Dendritic cell treated with granulocyte-macrophage colony-stimulating factor and Interleukin-4, amounts not matched to agents 40 ng/mL and 50 ng/mL, for 4 days (primary cell): ENCODE measurements around the gene SYNJ2.
A peak's percentile ranks its signal among the peaks of the same experiment; 100 is the strongest.
"Not testable (repeated sequence)": the region's sequence is repeated elsewhere in the genome, so short reads cannot be mapped to it uniquely, and the experiment has no call there.

Experiments
- H3K27ac Mint-ChIP-seq: one replicate; pipeline ENCODE4 v1.8.0; 2022; ENCODE audit warnings: mild to moderate bottlenecking, mixed read lengths
- H3K27me3 Mint-ChIP-seq: one replicate; pipeline ENCODE4 v1.8.0; 2022; ENCODE audit warnings: mild to moderate bottlenecking, mixed read lengths
- H3K36me3 Mint-ChIP-seq: one replicate; pipeline ENCODE4 v1.8.0; 2022; ENCODE audit warnings: low read depth, mixed read lengths
- H3K4me1 Mint-ChIP-seq: one replicate; pipeline ENCODE4 v1.8.0; 2022; ENCODE audit warnings: low read depth, mixed read lengths
- H3K4me3 Mint-ChIP-seq: one replicate; pipeline ENCODE4 v1.8.0; 2022; ENCODE audit warnings: mild to moderate bottlenecking, moderate library complexity, mixed read lengths
- H3K9me3 Mint-ChIP-seq: one replicate; pipeline ENCODE4 v1.8.0; 2022; ENCODE audit warnings: mixed read lengths
- intact Hi-C: fragments of 100-400 bp; cut with micrococcal nuclease; formaldehyde crosslinking; loops from one replicate; pipeline ENCODE4 v1.15.0; 2022

Gene SYNJ2

DNA sequence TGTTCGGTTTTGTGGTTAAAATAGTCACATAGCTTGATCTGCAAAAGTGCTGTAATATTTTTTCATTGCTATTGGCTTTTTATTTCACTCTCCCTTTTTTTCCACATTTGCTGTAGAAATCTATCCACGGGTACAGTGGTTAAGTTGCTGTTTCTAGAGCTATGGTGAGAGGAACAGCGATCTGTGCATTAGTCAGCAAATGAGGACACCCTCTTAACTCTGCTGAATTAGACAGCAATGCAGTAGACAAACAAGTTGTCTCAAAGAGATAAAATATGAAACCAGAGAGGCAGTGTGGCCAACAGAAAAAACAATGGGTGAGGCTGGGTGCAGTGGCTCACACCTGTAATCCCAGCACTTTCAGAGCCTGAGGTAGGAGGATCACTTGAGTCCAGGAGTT is 17.6 kb upstream of the SYNJ2 start:
- peak overlapping the region; percentile 53 for H3K27ac Mint-ChIP-seq
- intact Hi-C loops: no loop called here
- peaks cover 14% of the 10 kb centered on the region for H3K9me3 Mint-ChIP-seq
- peaks cover 23% of the 10 kb centered on the region for H3K4me1 Mint-ChIP-seq
- peak overlapping the region; percentile 34 for H3K4me3 Mint-ChIP-seq
- H3K27me3 Mint-ChIP-seq: peaks cover 30% of the 10 kb centered on the region
- H3K36me3 Mint-ChIP-seq: peaks cover 5% of the 10 kb centered on the region

DNA sequence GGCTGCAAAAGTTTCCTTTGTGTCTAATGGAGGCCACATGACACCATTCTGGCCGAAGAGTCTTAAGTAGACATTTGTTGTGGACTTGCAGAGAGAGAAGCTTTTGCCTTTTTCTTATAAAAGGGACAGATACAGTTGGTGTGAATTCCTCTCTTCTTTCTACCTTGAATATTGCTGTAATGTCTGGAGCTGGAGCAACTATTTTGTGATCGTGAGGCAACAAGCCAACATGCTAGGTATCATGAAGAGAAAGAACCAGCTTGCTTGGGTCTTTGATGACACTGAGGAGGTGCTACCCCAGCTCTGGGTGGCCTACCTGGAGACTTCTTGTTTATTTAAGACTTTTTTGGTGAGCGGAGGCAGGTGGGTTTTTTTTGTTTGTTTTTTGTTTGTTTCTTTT is 16.3 kb upstream of the SYNJ2 start:
- Mint-ChIP-seq H3K36me3 (no peaks in the 10 kb centered on the region), H3K27me3 (peaks cover 25% of the 10 kb centered on the region), H3K4me1 (peaks cover 23% of the 10 kb centered on the region), H3K9me3 (peaks cover under 1% of the 10 kb centered on the region), H3K4me3 (no peak overlapping the region), H3K27ac (no peak overlapping the region)
- intact Hi-C loops: no loop called here

DNA sequence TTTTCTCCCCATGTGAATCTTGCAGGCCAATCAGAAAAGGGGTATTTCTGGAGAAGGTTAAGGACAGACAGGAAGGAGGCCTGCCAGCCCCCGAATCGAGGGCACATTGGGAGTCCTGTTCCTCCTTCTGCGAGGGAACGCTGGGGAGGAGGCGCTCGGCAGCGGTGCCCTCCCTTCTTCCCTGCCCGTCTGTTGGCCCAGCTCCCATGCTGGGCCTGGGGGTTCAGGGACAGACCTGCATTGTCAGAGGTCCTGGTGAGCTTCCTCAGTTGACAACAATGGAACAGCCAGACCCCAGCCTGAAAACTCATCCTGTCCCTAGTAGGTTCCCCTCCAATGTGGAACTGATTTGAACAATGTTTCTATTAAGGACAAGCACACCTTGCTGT is 15.1 kb upstream of the SYNJ2 start:
- intact Hi-C loops: no loop called here

DNA sequence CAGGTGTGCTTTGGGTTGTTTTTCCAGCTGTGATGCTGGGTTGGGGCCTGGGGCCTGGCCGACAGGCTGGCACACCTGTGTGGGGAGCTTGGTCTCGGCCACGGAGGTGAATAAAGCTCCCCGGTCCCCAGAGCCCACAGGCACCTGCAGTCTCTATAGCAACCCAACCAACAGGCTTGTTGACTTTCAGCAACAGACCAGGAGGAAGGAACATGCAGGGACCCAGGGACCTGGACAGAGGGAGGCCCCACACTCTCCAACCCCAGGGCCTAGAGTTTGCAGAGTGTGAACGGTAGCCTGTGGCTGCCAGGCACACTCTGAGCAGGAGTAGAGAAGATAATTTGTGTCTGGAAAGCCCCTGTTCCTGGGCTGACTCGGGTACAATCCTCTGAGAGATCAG is 14.6 kb upstream of the SYNJ2 start:
- Mint-ChIP-seq H3K27ac (no peak overlapping the region), H3K36me3 (no peaks in the 10 kb centered on the region), H3K4me3 (no peak overlapping the region), H3K4me1 (peaks cover 19% of the 10 kb centered on the region), H3K9me3 (no peaks in the 10 kb centered on the region), H3K27me3 (peaks cover 34% of the 10 kb centered on the region)
- intact Hi-C loops: no loop called here

More for the DNA sequence above, 15.1 kb upstream of the SYNJ2 start:
- no peak overlapping the region for H3K27ac Mint-ChIP-seq
- H3K4me3 Mint-ChIP-seq: no peak overlapping the region
- peaks cover 33% of the 10 kb centered on the region for H3K27me3 Mint-ChIP-seq
- no peaks in the 10 kb centered on the region for H3K36me3 Mint-ChIP-seq
- no peaks in the 10 kb centered on the region for H3K9me3 Mint-ChIP-seq
- peaks cover 19% of the 10 kb centered on the region for H3K4me1 Mint-ChIP-seq

DNA sequence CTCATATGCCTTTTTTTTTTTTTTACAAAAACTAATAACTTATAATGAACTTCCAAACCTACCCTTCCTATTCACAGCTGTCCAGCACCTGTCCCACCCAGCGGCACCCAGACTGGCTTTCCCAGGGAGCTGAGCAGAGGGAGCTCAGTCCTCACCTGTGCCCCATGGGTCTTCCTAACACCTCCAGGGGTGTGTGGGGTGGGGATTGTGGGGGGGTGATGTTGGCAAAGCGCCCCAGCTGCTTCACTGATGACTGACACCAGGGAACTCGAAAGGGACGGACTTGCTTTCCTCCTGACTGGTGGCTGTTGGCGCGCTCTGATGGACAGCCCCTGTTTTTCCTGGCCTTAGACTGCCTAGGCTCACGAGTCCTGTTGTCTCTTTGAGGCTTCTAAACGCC is 14.2 kb upstream of the SYNJ2 start:
- no peak overlapping the region for H3K27ac Mint-ChIP-seq
- intact Hi-C loops: no loop called here
- no peaks in the 10 kb centered on the region for H3K36me3 Mint-ChIP-seq
- no peaks in the 10 kb centered on the region for H3K9me3 Mint-ChIP-seq
- peaks cover 35% of the 10 kb centered on the region for H3K27me3 Mint-ChIP-seq
- H3K4me3 Mint-ChIP-seq: no peak overlapping the region
- H3K4me1 Mint-ChIP-seq: peaks cover 18% of the 10 kb centered on the region

DNA sequence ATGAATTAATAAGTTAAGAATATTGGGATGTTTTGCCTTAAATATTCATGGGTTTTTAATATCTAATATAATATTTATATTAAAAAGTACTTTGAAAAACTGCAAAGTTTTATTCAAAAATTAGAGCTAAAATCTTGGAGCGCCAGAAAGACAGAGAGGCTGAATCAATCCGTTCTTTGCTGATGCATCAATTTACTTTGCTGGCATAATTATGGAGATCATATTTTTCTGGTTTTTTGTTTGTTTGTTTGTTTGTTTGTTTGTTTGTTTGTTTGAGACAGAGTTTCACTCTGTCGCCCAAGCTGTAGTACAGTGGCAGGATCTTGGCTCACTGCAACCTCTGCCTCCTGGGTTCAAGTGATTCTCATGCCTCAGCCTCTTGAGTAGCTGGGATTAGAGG is 9.5 kb upstream of the SYNJ2 start:
- H3K27ac Mint-ChIP-seq, H3K36me3 Mint-ChIP-seq, H3K9me3 Mint-ChIP-seq, intact Hi-C loops, H3K4me3 Mint-ChIP-seq: not testable (repeated sequence)
- H3K27me3 Mint-ChIP-seq: peaks cover 25% of the 10 kb centered on the region
- H3K4me1 Mint-ChIP-seq: peaks cover 19% of the 10 kb centered on the region

DNA sequence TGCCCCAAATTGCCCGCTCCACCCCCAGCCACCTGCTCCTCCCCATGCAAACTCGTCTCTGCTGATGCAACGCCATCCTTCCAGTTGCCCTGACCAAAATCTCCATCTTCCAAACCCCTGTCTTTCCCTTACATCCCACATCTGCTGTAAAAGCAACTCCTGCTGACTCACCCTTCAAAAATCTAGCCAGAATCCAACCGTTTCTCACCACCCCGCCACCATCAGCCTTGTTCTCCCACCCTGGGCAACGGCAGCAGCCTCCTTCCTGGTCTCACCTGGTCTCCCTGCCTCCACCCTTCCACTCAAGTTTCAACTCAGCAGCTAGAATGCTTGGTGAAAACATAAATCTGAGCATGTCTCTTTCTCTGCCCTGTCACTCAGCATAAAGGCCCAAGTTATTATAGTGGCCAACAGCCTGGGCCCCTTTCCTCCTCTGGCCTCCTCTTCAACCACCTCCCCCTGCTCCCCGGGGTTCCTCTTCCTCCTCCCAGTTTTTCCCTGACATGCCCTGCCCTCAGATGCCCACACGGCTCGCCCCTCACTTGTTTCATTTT is 7.2 kb upstream of the SYNJ2 start:
- no peak overlapping the region for H3K27ac Mint-ChIP-seq
- peaks cover 43% of the 10 kb centered on the region for H3K27me3 Mint-ChIP-seq
- peaks cover 26% of the 10 kb centered on the region for H3K4me1 Mint-ChIP-seq
- intact Hi-C loops: no loop called here
- H3K36me3 Mint-ChIP-seq: no peaks in the 10 kb centered on the region
- H3K4me3 Mint-ChIP-seq: peak overlapping the region; percentile 4
- no peaks in the 10 kb centered on the region for H3K9me3 Mint-ChIP-seq

DNA sequence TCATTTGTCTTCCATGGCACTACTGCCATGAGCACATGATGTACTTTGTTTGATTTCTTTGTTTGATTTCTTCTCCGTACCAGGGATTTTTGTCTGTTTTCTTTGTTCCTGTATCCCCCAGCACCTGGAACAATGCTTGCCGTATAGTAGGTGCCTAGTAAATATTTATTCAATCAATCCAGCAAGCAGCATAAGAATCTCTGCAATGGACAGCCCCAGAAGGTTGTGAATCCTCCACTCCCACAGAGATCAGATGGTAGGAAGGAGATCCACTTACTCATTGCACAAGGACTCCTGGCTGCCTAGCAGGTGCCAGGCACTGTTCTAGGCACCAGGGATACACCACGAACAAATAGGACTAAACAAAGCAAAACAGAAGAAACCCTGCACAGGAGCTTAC is 6.7 kb upstream of the SYNJ2 start:
- peaks cover 48% of the 10 kb centered on the region for H3K27me3 Mint-ChIP-seq

DNA sequence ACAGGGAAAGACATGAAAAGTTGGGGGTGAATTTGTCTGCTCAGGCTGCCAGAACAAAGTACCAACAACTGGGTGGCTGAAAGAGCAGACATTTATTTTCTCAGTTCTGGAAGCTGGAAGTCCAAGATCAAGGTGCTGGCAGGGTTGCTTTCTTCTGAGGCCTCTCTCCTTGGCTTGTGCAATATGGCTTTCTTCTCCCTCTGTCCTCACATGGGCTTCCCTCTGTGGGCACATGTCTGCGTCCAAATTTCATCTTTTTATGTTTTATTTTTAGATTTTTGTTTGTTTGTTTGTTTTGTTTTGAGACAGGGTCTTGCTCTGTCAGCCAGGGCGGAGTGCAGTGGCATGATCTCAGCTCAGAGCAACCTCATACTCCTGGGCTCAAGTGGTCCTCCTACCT is 6.2 kb upstream of the SYNJ2 start:
- no peaks in the 10 kb centered on the region for H3K36me3 Mint-ChIP-seq
- no peak overlapping the region for H3K4me3 Mint-ChIP-seq
- peaks cover 52% of the 10 kb centered on the region for H3K27me3 Mint-ChIP-seq
- intact Hi-C loops: no loop called here
- H3K9me3 Mint-ChIP-seq: no peaks in the 10 kb centered on the region
- no peak overlapping the region for H3K27ac Mint-ChIP-seq
- H3K4me1 Mint-ChIP-seq: peaks cover 37% of the 10 kb centered on the region

More for the DNA sequence above, 6.7 kb upstream of the SYNJ2 start:
- no peak overlapping the region for H3K27ac Mint-ChIP-seq
- intact Hi-C loops: no loop called here
- H3K4me1 Mint-ChIP-seq: peaks cover 32% of the 10 kb centered on the region
- no peaks in the 10 kb centered on the region for H3K36me3 Mint-ChIP-seq
- peak overlapping the region; percentile 4 for H3K4me3 Mint-ChIP-seq
- H3K9me3 Mint-ChIP-seq: no peaks in the 10 kb centered on the region

DNA sequence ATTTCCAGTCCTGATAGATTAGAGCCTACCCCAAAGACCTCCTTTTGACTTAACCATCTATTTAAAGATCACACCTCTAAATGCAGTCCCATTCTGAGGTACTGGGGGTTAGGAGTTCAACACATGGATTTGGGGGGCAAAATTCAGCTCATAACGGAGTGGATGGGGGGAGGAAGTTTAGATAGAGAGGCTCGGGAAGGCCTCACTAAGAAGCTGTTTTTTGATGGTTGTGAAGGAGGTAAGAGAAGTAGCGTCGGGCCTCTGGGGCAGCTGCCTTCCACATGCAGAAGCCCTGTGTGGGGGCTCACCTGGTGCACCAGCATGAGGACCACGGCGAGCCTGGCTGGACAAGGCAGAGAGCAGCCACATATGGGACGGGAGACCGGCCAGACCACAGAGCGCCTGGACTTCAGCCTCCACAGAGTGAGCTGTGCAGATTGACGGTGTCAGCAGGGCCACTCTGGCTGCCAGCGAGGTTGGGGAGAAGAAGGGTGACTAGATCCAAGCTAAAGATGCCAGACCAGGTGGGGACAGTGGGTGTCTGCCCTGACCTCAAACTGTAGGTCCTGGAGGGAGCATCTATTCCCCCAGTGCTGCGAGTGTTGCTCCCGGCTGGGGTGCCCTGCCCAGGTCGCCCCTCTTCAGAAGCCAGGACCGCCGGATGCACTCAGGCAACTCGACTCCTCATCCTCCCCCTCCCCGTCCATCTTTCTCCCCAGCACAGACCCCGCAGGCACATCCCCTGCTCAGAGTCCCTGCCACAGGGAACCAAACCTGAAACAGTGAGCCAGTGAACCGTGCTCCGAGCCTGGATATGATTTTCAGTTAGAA is 5.1 kb upstream of the SYNJ2 start:
- Mint-ChIP-seq H3K9me3 (no peaks in the 10 kb centered on the region), H3K4me1 (peaks cover 45% of the 10 kb centered on the region), H3K36me3 (no peaks in the 10 kb centered on the region), H3K4me3 (no peak overlapping the region), H3K27me3 (peaks cover 53% of the 10 kb centered on the region), H3K27ac (peak overlapping the region; percentile 35)
- intact Hi-C loops: no loop called here

DNA sequence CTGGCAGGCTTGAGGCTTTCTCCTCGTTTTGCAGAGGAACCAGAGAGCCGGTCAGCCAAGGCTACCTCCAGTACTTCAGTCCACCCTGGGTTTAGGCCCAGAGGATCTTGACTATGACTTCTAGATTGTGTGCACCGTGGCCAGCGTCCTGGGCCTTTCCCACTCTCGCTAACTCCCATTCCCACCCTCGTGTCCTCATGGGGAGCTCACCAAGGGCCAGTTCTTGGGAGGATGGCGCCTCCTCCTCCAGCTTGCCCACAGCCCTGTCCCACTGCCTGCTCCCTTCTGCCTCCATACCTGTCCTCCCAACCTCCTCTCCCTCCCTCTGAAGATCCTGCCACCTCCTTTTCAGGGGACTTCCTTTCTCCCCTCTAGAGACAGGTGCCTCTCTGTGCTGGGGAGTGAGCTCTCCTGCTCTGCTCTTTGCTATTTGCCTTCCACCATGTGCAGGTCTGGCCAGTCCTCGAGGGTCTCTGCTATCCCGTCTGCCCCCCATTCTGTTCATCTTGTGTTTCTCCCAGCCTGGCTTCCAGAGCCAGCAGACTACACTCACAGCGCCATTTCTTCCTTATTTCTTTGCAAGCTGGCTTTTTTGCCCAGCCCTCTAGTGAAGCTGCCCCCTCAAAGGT is 4.4 kb upstream of the SYNJ2 start:
- Mint-ChIP-seq H3K4me1 (peaks cover 45% of the 10 kb centered on the region), H3K4me3 (no peak overlapping the region), H3K27ac (no peak overlapping the region), H3K27me3 (peaks cover 55% of the 10 kb centered on the region), H3K9me3 (no peaks in the 10 kb centered on the region), H3K36me3 (no peaks in the 10 kb centered on the region)
- intact Hi-C loops: no loop called here

DNA sequence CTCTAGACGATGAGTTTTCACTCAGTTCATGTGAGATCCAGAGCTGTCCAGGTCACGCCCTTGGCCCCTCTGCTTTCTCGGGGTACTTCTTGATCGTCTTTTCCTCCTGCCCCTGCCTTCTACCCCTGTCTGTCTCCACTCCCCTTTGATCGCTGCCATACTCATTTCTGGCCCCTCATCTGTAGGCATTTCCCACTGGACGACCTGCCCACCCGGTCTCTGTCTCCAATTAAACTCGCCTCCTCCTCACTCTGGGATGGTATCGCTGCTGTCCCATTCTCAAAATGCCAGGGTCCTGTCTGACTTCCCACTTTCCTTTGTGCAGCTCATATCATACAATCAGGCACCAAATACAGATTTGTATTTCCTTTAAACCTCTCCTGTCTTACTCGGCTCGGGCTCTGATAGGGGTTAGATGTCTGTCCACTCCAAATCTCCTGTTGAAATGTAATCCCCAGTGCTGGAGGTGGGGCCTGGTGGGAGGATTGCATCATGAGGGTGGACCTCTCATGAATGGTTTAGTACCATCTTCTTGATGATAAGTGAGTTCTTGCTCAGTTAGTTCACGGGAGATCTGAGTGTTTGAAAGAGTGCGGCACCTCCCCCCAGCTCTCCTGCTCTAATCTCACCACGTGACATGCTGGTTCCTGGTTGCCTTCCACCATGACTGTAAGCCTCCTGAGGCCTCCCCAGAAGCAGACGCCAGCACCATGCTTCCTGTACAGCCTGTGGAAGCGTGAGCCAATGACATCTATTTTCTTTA is 3.5 kb upstream of the SYNJ2 start:
- H3K27ac Mint-ChIP-seq: no peak overlapping the region
- no peaks in the 10 kb centered on the region for H3K36me3 Mint-ChIP-seq
- peaks cover 51% of the 10 kb centered on the region for H3K4me1 Mint-ChIP-seq

DNA sequence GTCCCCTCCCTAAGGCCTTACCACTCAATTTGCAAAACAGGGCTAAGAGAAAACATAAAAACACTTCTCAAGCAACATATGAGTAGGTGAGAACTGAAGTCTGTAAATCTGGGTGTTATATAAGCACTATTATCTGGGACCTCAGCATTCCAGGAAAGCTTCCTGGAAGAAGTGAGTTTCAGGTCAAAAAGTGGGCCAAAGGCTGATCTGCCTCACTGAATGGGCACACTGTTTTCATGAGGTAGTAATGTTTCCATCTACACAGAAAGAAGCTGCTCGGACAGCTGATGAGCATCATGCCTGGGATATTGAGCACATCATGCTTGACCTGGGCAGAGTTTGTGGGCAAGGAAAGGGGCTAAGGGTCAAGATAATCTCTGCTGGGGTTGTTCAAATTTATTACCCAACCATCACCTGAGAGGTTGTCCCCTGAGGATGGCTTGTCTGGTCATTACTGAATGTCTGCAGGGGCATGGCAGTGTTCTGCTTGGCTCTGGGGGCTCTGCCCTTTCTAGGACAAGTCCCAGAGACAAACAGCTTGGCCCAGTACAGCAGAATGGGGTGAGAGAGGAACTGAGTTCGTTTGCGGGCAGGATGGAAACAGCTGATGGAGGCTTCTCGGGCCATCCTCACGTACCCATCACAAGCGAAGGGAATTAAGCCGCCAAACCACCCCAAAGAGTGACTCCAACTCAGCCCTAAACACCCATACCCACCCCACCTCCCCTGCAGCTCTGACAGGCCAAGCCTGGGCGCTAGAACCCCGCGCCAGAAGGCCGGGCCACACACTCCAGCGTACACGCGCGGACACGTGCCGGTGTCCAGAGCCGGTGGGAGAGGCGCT is 1.2 kb upstream of the SYNJ2 start:
- no peaks in the 10 kb centered on the region for H3K36me3 Mint-ChIP-seq
- no peaks in the 10 kb centered on the region for H3K9me3 Mint-ChIP-seq
- peaks cover 67% of the 10 kb centered on the region for H3K27me3 Mint-ChIP-seq
- peak overlapping the region; percentile 74 for H3K4me3 Mint-ChIP-seq
- intact Hi-C loops: no loop called here
- peaks cover 49% of the 10 kb centered on the region for H3K4me1 Mint-ChIP-seq
- H3K27ac Mint-ChIP-seq: peak overlapping the region; percentile 65

More for the DNA sequence above, 3.5 kb upstream of the SYNJ2 start:
- Mint-ChIP-seq H3K9me3 (no peaks in the 10 kb centered on the region), H3K27me3 (peaks cover 63% of the 10 kb centered on the region), H3K4me3 (no peak overlapping the region)
- intact Hi-C loops: no loop called here
